WI38 (cell line): ENCODE measurements around the gene EIF4G3.
"Not testable (repeated sequence)": the region's sequence is repeated elsewhere in the genome, so short reads cannot be mapped to it uniquely, and the experiment has no call there.

Experiments
- H3K4me3 ChIP-seq: 2 replicates; pipeline ENCODE4 v1.5.1; 2011; ENCODE audit warnings: low read depth, mild to moderate bottlenecking, control low read depth, low read length
- CTCF ChIP-seq: IDR thresholded peaks from 2 replicates; pipeline ENCODE4 v1.5.1; 2012; ENCODE audit warnings: low read depth, mild to moderate bottlenecking, control low read depth, low read length

Gene EIF4G3

GRCh38 chr1:21212126-21212525 is 35.4 kb upstream of the EIF4G3 start:
- TF ChIP-seq CTCF: no peak
- no peak overlapping the region for H3K4me3 ChIP-seq

- H3K4me3 ChIP-seq: not testable (repeated sequence)
These were observed 31.5 kb upstream of the EIF4G3 start for GRCh38 chr1:21208137-21208700.

GRCh38 chr1:21206117-21206516 is 29.4 kb upstream of the EIF4G3 start:
- TF ChIP-seq CTCF: no peak
- no peak overlapping the region for H3K4me3 ChIP-seq

GRCh38 chr1:21205416-21205815 is 28.7 kb upstream of the EIF4G3 start:
- TF ChIP-seq CTCF: no peak
- no peak overlapping the region for H3K4me3 ChIP-seq

GRCh38 chr1:21201650-21202049 is 25.0 kb upstream of the EIF4G3 start:
- no peak overlapping the region for H3K4me3 ChIP-seq
- no peak for TF ChIP-seq CTCF

GRCh38 chr1:21201238-21201637 is 24.5 kb upstream of the EIF4G3 start:
- not testable (repeated sequence) for H3K4me3 ChIP-seq

GRCh38 chr1:21200767-21201166 is 24.1 kb upstream of the EIF4G3 start:
- TF ChIP-seq CTCF: no peak

GRCh38 chr1:21198929-21199328 is 22.2 kb upstream of the EIF4G3 start:
- TF ChIP-seq CTCF: no peak
- H3K4me3 ChIP-seq: no peak overlapping the region

More at GRCh38 chr1:21200767-21201166, 24.1 kb upstream of the EIF4G3 start:
- H3K4me3 ChIP-seq: no peak overlapping the region
